CD4-positive, alpha-beta memory T cell (primary cell): ENCODE measurements around the gene AGAP2. TPM values are rescaled to one million over a fixed set of nuclear protein-coding genes. Genes with fewer than 3 reads are reported as not detected.

ENCODE experiments used
- CTCF ChIA-PET: fragments of 350-600 bp; sonication (Branson Sonifier 250); formaldehyde crosslinking; loops from one replicate; lab custom pipeline; 2021; ENCODE audit warnings: inconsistent platforms; ENCODE audit not compliant: partially characterized antibody; lab: Charles Lee
- POLR2A ChIA-PET: fragments of 350-600 bp; sonication (Branson Sonifier 250); formaldehyde crosslinking; loops from one replicate; lab custom pipeline; 2021; ENCODE audit not compliant: partially characterized antibody; lab: Charles Lee
- DNase-seq, 5 donors: peaks; one replicate each; pipeline versions ENCODE4 v3.0.0 to v3.0.0-alpha.2; 2020 to 2022; ENCODE audit warnings: mixed read lengths in 1 of 5
- H3K27ac ChIP-seq: one replicate; pipeline ENCODE4 v1.7.0; 2013; ENCODE audit warnings: low read depth, low read length
- H3K27me3 ChIP-seq: 2 replicates; pipeline ENCODE4 v1.7.0; 2013; ENCODE audit warnings: mild to moderate bottlenecking, low read length, moderate library complexity; ENCODE audit not compliant: insufficient read depth
- H3K36me3 ChIP-seq: 2 replicates; pipeline ENCODE4 v1.7.0; 2013; ENCODE audit warnings: mild to moderate bottlenecking, low read length, moderate library complexity; ENCODE audit not compliant: insufficient read depth
- H3K4me1 ChIP-seq: 2 replicates; pipeline ENCODE4 v1.7.0; 2013; ENCODE audit warnings: mild to moderate bottlenecking, low read length, moderate library complexity; ENCODE audit not compliant: insufficient read depth
- H3K4me3 ChIP-seq, 2 donors: one replicate each; pipeline ENCODE4 v1.7.0; 2013; ENCODE audit warnings: low read length in 2 of 2, mild to moderate bottlenecking in 1 of 2
- H3K9me3 ChIP-seq, 2 donors: one replicate each; pipeline ENCODE4 v1.7.0; 2013; ENCODE audit warnings: low read length in 2 of 2, control low read depth in 1 of 2; ENCODE audit not compliant: control insufficient read depth in 1 of 2
- H3K27ac Mint-ChIP-seq, 7 donors: one replicate each; pipeline ENCODE4 v1.8.0; 2020 to 2021; ENCODE audit warnings: mixed read lengths in 7 of 7, mild to moderate bottlenecking in 6 of 7, inconsistent platforms in 3 of 7, moderate library complexity in 3 of 7
- H3K27me3 Mint-ChIP-seq, 2 donors: one replicate each; pipeline ENCODE4 v1.8.0; 2020 to 2021; ENCODE audit warnings: mixed read lengths in 2 of 2
- H3K36me3 Mint-ChIP-seq, 2 donors: one replicate each; pipeline ENCODE4 v1.8.0; 2020 to 2021; ENCODE audit warnings: mixed read lengths in 2 of 2, inconsistent platforms in 1 of 2, mild to moderate bottlenecking in 1 of 2
- H3K4me1 Mint-ChIP-seq, 4 donors: one replicate each; pipeline ENCODE4 v1.8.0; 2020 to 2021; ENCODE audit warnings: mixed read lengths in 4 of 4, mild to moderate bottlenecking in 1 of 4
- H3K4me3 Mint-ChIP-seq, 8 donors: one replicate each; pipeline ENCODE4 v1.8.0; 2020 to 2021; ENCODE audit warnings: mixed read lengths in 8 of 8, mild to moderate bottlenecking in 7 of 8, moderate library complexity in 6 of 8, inconsistent platforms in 3 of 8
- H3K9me3 Mint-ChIP-seq, 8 donors: one replicate each; pipeline ENCODE4 v1.8.0; 2020 to 2021; ENCODE audit warnings: mixed read lengths in 8 of 8, mild to moderate bottlenecking in 5 of 8, inconsistent platforms in 3 of 8, moderate library complexity in 1 of 8
- intact Hi-C: fragments of 100-400 bp; cut with micrococcal nuclease; formaldehyde crosslinking; loops from one replicate; pipeline ENCODE4 v1.15.1; 2023
- polyA plus RNA-seq, 2 donors: library from polyadenylated mRNA; unstranded; fragments of 300-500 nt; fragmentation: Illumina TruSeq; gene quantifications; one replicate each; pipeline ENCODE4 v1.2.3, GENCODE V29; 2021
- total RNA-seq, 2 experiments: library from RNA; stranded (reverse); gene quantifications; one replicate each; pipeline ENCODE4 v1.2.3, GENCODE V29; 2021

The AGAP2 gene
- total and polyA plus RNA-seq, 4 experiments from 2014 or later: 3.2 to 66.7 (median 35.9) TPM

GRCh38 chr12:57745485-57745881, 6.9 kb upstream of the AGAP2 start:
- Histone ChIP-seq H3K4me3 (peak overlapping the region; percentile 72 to 83), H3K27me3 (no peaks in the 10 kb centered on the region), H3K36me3 (peaks cover 25% of the 10 kb centered on the region), H3K4me1 (peaks cover 43% of the 10 kb centered on the region), H3K9me3 (no peaks in the 10 kb centered on the region), H3K27ac (peak overlapping the region; percentile 93)
- POLR2A ChIA-PET: interaction anchor here (0.9 to 2.3 kb wide), 16 partner anchors 8 to 265 kb away, joined by 3 to 17 read pairs (median 5); partner anchors contain the start of genes ARHGAP9, EEF1AKMT3 and METTL1
- Mint-ChIP-seq H3K4me1 (peaks cover 30 to 54% (median 40%) of the 10 kb centered on the region in 4 donors), H3K36me3 (peaks cover 18 to 47% of the 10 kb centered on the region in 2 donors), H3K27ac (peak overlapping the region; percentile 88 to 99 (median 97)), H3K27me3 (no peaks in the 10 kb centered on the region), H3K9me3 (peaks cover 0 to 2% (median 0%) of the 10 kb centered on the region in 8 donors), H3K4me3 (peak overlapping the region; percentile 86 to 97 (median 92))
- DNase-seq: no peak
- intact Hi-C loops: no loop called here
- CTCF ChIA-PET: interaction anchor here (1.1 to 6.3 kb wide), 8 partner anchors 9 to 160 kb away, joined by 3 to 51 read pairs (median 4); partner anchors contain the start of genes MARCHF9 and OS9

- peak within 1 kb of the TSS; percentile 72 to 83 for H3K4me3 ChIP-seq
- Mint-ChIP-seq H3K27ac (peak within 1 kb of the TSS; percentile 88 to 99 (median 97)), H3K9me3 (peaks cover 0 to 2% (median 0%) of the 10 kb centered on the region in 8 donors), H3K27me3 (no peaks in the 10 kb centered on the region), H3K36me3 (peaks cover 14 to 43% of the 10 kb centered on the region in 2 donors), H3K4me1 (peaks cover 30 to 58% (median 43%) of the 10 kb centered on the region in 4 donors), H3K4me3 (peak within 1 kb of the TSS; percentile 86 to 97 (median 92))
- DNase-seq: peak; percentile 91 to 98 (median 95)
- H3K27ac ChIP-seq: peak within 1 kb of the TSS; percentile 93
- ChIA-PET POLR2A (interaction anchor here (0.8 to 2.3 kb wide), 23 partner anchors 9 to 268 kb away, joined by 3 to 17 read pairs (median 5); partner anchors contain the start of genes ARHGAP9, CYP27B1, EEF1AKMT3 and MBD6), CTCF (interaction anchor here (1.1 to 6.3 kb wide), 10 partner anchors 9 to 161 kb away, joined by 3 to 51 read pairs (median 4); partner anchors contain the start of genes MARCHF9 and OS9)
- H3K9me3 ChIP-seq: no peaks in the 10 kb centered on the region
- no peaks in the 10 kb centered on the region for H3K27me3 ChIP-seq
- H3K36me3 ChIP-seq: peaks cover 25% of the 10 kb centered on the region
- peaks cover 49% of the 10 kb centered on the region for H3K4me1 ChIP-seq
- intact Hi-C loops: loop anchor here (1.0 to 5.0 kb wide), 3 partner anchors 7 to 283 kb away; partner anchors contain the start of genes ARHGAP9 and CDK4
These were observed 6.4 kb upstream of the AGAP2 start, which contains the start of gene TSPAN31 for GRCh38 chr12:57744777-57745484. Gene TSPAN31 (plus strand): TSS chr12:57745039. CDS start chr12:57745155, 116 bp downstream.

GRCh38 chr12:57744194-57744776, 5.7 kb upstream of the AGAP2 start:
- CTCF ChIA-PET: interaction anchor here (1.1 to 6.3 kb wide), 11 partner anchors 10 to 161 kb away, joined by 3 to 51 read pairs (median 4); partner anchors contain the start of genes MARCHF9 and OS9
- peak overlapping the region; percentile 72 to 83 for H3K4me3 ChIP-seq
- H3K9me3 Mint-ChIP-seq: peaks cover 0 to 2% (median 0%) of the 10 kb centered on the region in 8 donors

GRCh38 chr12:57743769-57744168, 5.2 kb upstream of the AGAP2 start:
- no peak for DNase-seq
- Histone ChIP-seq H3K4me3 (no peak overlapping the region), H3K9me3 (no peaks in the 10 kb centered on the region), H3K27me3 (no peaks in the 10 kb centered on the region), H3K4me1 (peaks cover 61% of the 10 kb centered on the region), H3K27ac (peak overlapping the region; percentile 93), H3K36me3 (peaks cover 17% of the 10 kb centered on the region)
- H3K9me3 Mint-ChIP-seq: peaks cover 0 to 2% (median 0%) of the 10 kb centered on the region in 8 donors
- H3K4me3 Mint-ChIP-seq: peak overlapping the region in 7 of 8 donors; percentile 86 to 97 (median 94)
- intact Hi-C loops: loop anchor here (1.0 to 5.0 kb wide), 3 partner anchors 9 to 281 kb away; partner anchors contain the start of genes ARHGAP9 and CDK4
- POLR2A ChIA-PET: interaction anchor here (0.7 to 2.3 kb wide), 11 partner anchors 8 to 267 kb away, joined by 3 to 17 read pairs (median 5); partner anchors contain the start of genes CDK4, EEF1AKMT3, MBD6 and METTL1
- CTCF ChIA-PET: interaction anchor here (1.1 to 6.3 kb wide), 4 partner anchors 10 to 159 kb away, joined by 3 to 51 read pairs (median 8); partner anchors contain the start of gene MARCHF9
- H3K27me3 Mint-ChIP-seq: no peaks in the 10 kb centered on the region
- peak overlapping the region; percentile 88 to 99 (median 97) for H3K27ac Mint-ChIP-seq
- H3K36me3 Mint-ChIP-seq: peaks cover 16 to 44% of the 10 kb centered on the region in 2 donors
- peaks cover 33 to 69% (median 51%) of the 10 kb centered on the region in 4 donors for H3K4me1 Mint-ChIP-seq

More at GRCh38 chr12:57744194-57744776, 5.7 kb upstream of the AGAP2 start:
- peaks cover 55% of the 10 kb centered on the region for H3K4me1 ChIP-seq
- Mint-ChIP-seq H3K4me1 (peaks cover 32 to 64% (median 48%) of the 10 kb centered on the region in 4 donors), H3K27me3 (no peaks in the 10 kb centered on the region), H3K36me3 (peaks cover 16 to 46% of the 10 kb centered on the region in 2 donors), H3K27ac (peak overlapping the region; percentile 88 to 99 (median 97)), H3K4me3 (peak overlapping the region; percentile 86 to 97 (median 92))
- DNase-seq: peak in 2 of 5 donors; percentile 76 to 82
- H3K36me3 ChIP-seq: peaks cover 22% of the 10 kb centered on the region
- POLR2A ChIA-PET: interaction anchor here (0.8 to 2.3 kb wide), 23 partner anchors 8 to 267 kb away, joined by 3 to 17 read pairs (median 5); partner anchors contain the start of genes ARHGAP9, CDK4, CYP27B1 and EEF1AKMT3
- peak overlapping the region; percentile 93 for H3K27ac ChIP-seq
- no peaks in the 10 kb centered on the region for H3K27me3 ChIP-seq
- no peaks in the 10 kb centered on the region for H3K9me3 ChIP-seq
- intact Hi-C loops: loop anchor here (1.0 to 5.0 kb wide), 3 partner anchors 8 to 282 kb away; partner anchors contain the start of genes ARHGAP9 and CDK4

GRCh38 chr12:57741844-57742738, 3.5 kb upstream of the AGAP2 start:
- Mint-ChIP-seq H3K9me3 (peaks cover 0 to 2% (median 0%) of the 10 kb centered on the region in 8 donors), H3K27me3 (no peaks in the 10 kb centered on the region), H3K4me3 (peak overlapping the region; percentile 87 to 98 (median 94)), H3K4me1 (peaks cover 33 to 69% (median 50%) of the 10 kb centered on the region in 4 donors), H3K36me3 (peaks cover 8 to 37% of the 10 kb centered on the region in 2 donors), H3K27ac (peak overlapping the region; percentile 88 to 99 (median 97))
- no peaks in the 10 kb centered on the region for H3K9me3 ChIP-seq
- ChIA-PET POLR2A (interaction anchor here (0.9 to 3.4 kb wide), 25 partner anchors 8 to 1096 kb away, joined by 3 to 34 read pairs (median 5); partner anchors contain the start of genes ARHGAP9, B4GALNT1, CDK4 and CYP27B1), CTCF (interaction anchor here (0.6 to 6.3 kb wide), 22 partner anchors 8 to 284 kb away, joined by 3 to 51 read pairs (median 5); partner anchors contain the start of genes B4GALNT1, CDK4, MARCHF9 and OS9)
- intact Hi-C loops: loop anchor here (1.0 to 5.0 kb wide), 8 partner anchors 13 to 280 kb away; partner anchors contain the start of genes ARHGAP9, B4GALNT1, DDIT3 and MARCHF9
- peak overlapping the region; percentile 7 to 96 for H3K4me3 ChIP-seq
- peaks cover 64% of the 10 kb centered on the region for H3K4me1 ChIP-seq
- peak overlapping the region; percentile 92 for H3K27ac ChIP-seq
- H3K27me3 ChIP-seq: no peaks in the 10 kb centered on the region
- H3K36me3 ChIP-seq: peaks cover 6% of the 10 kb centered on the region
- peak; percentile 77 to 88 (median 83) for DNase-seq
